ENCODE results near the gene KDR. TPM values are rescaled to one million over a fixed set of nuclear protein-coding genes. Genes with fewer than 3 reads are reported as not detected.

Gene KDR
- total and polyA plus RNA-seq, 4 donors: 6.1 to 39.1 (median 24.6) TPM

DNA sequence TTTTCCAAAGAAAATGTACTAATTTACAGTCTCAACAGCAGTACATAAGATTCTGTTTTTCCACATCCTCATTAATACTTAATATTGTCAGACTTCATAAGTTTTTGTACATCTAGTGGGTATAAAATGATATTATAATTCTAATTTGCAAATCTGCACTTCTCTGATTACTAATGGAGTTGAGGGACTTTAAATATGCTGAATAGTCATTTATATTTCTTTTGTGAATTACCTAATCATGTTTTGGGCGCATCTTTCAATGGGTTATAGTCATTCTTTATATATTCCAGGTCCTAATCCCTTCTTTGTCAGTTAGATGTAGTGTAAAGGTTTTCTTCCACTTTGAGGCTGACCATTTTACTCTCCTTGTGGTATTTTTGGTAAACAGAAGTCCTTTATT lies 96.1 kb downstream of the KDR start:
- Histone ChIP-seq H3K27me3 (ENCODE audit: control insufficient read depth in 4 of 4, insufficient read depth in 4 of 4, low read length in 3 of 4) (no peaks in the 10 kb centered on the region), H3K9ac (ENCODE audit: low read depth in 1 of 2, low read length in 2 of 2) (no peak overlapping the region), H3K36me3 (ENCODE audit: control insufficient read depth in 4 of 4, insufficient read depth in 3 of 4, low read depth in 1 of 4, low read length in 3 of 4) (no peaks in the 10 kb centered on the region), H3K27ac (ENCODE audit: low read depth in 1 of 2, low read length in 2 of 2) (no peak overlapping the region), H3K4me1 (ENCODE audit: control insufficient read depth in 4 of 4, insufficient read depth in 4 of 4, low read length in 3 of 4) (no peaks in the 10 kb centered on the region), H3K4me3 (ENCODE audit: low read depth in 1 of 3, low read length in 3 of 3) (no peak overlapping the region), H3K9me3 (ENCODE audit: control insufficient read depth in 4 of 4, low read length in 3 of 4) (no peaks in the 10 kb centered on the region)
- DNase-seq (ENCODE audit: low spot score): no peak
- WGBS: 76% methylated on average over 1 of the region's 1 CpG
- no peak for TF ChIP-seq FOXA2 (IDR thresholded peaks at IDR 0.05)
- no peak for TF ChIP-seq TAF1 (conservative IDR thresholded peaks at IDR 0.05)
- TF ChIP-seq, protein P1, sequence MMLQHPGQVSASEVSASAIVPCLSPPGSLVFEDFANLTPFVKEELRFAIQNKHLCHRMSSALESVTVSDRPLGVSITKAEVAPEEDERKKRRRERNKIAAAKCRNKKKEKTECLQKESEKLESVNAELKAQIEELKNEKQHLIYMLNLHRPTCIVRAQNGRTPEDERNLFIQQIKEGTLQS (IDR thresholded peaks at IDR 0.05): no peak
- no peak for TF ChIP-seq ZBTB33 (IDR thresholded peaks at IDR 0.05)
- no peak for TF ChIP-seq FOXA1 (IDR thresholded peaks at IDR 0.05)
- TF ChIP-seq RAD21 (IDR thresholded peaks at IDR 0.05): no peak
- TF ChIP-seq, protein P2, sequence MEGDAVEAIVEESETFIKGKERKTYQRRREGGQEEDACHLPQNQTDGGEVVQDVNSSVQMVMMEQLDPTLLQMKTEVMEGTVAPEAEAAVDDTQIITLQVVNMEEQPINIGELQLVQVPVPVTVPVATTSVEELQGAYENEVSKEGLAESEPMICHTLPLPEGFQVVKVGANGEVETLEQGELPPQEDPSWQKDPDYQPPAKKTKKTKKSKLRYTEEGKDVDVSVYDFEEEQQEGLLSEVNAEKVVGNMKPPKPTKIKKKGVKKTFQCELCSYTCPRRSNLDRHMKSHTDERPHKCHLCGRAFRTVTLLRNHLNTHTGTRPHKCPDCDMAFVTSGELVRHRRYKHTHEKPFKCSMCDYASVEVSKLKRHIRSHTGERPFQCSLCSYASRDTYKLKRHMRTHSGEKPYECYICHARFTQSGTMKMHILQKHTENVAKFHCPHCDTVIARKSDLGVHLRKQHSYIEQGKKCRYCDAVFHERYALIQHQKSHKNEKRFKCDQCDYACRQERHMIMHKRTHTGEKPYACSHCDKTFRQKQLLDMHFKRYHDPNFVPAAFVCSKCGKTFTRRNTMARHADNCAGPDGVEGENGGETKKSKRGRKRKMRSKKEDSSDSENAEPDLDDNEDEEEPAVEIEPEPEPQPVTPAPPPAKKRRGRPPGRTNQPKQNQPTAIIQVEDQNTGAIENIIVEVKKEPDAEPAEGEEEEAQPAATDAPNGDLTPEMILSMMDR (IDR thresholded peaks at IDR 0.05; ENCODE audit: low read depth, low read length, missing input control): no peak
- TF ChIP-seq EGR1 (IDR thresholded peaks at IDR 0.05; ENCODE audit: low read depth in 2 of 2): no peak
- TF ChIP-seq, protein P3, sequence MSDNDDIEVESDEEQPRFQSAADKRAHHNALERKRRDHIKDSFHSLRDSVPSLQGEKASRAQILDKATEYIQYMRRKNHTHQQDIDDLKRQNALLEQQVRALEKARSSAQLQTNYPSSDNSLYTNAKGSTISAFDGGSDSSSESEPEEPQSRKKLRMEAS (IDR thresholded peaks at IDR 0.05): no peak
- no peak for TF ChIP-seq SP1 (IDR thresholded peaks at IDR 0.05)

Small RNA genes lying within 50 kb of the gene (small RNA-seq; reads per million reads assigned to genes)
- gene RN7SL424P (0.09 reads per million), gene RNU6-410P (not detected)

Other genes starting within 250 kb of the KDR start
- gene SRD5A3, start 220.6 kb upstream of the KDR start, total RNA-seq: 10 to 100 TPM in 1 of 2 donors, 1 to 10 TPM in 1; 7.8 to 18.2 TPM
- gene SRD5A3, start 220.6 kb upstream of the KDR start, polyA plus RNA-seq: 10 to 100 TPM in 1 of 2 donors, 1 to 10 TPM in 1; 5.2 to 11.3 TPM